Activated CD8-positive, alpha-beta T cell treated with anti-CD3 and anti-CD28 coated beads, Interleukin-2, amount 10 ng/mL, durations not matched to agents 7 days and 5 days (primary cell): Measurements from ENCODE around the gene RAB11FIP4. TPM values are rescaled to one million over a fixed set of nuclear protein-coding genes. Genes with fewer than 3 reads are reported as not detected.

Experiments
- ATAC-seq: fragments of 150-1000 bp; cut with Tn5 transposase; one replicate; pipeline ENCODE4 v1.10.0; 2021; ENCODE audit warnings: moderate library complexity
- CTCF ChIA-PET: fragments of 350-600 bp; sonication (Branson Sonifier 250); formaldehyde crosslinking; loops from one replicate; lab custom pipeline; 2021; ENCODE audit warnings: antibody characterized with exemption; lab: Charles Lee
- POLR2A ChIA-PET: fragments of 350-600 bp; sonication (Branson Sonifier 250); formaldehyde crosslinking; loops from one replicate; lab custom pipeline; 2021; ENCODE audit warnings: antibody characterized with exemption; lab: Charles Lee
- DNase-seq: peaks from one replicate; pipeline ENCODE4 v3.0.0-alpha.2; 2020
- H3K27ac Mint-ChIP-seq: one replicate; pipeline ENCODE4 v1.8.0; 2021; ENCODE audit warnings: mild to moderate bottlenecking, mixed read lengths
- H3K27me3 Mint-ChIP-seq: one replicate; pipeline ENCODE4 v1.8.0; 2021; ENCODE audit warnings: low read depth, mixed read lengths
- H3K36me3 Mint-ChIP-seq: one replicate; pipeline ENCODE4 v1.8.0; 2021; ENCODE audit warnings: low read depth, mixed read lengths
- H3K4me1 Mint-ChIP-seq: one replicate; pipeline ENCODE4 v1.8.0; 2021; ENCODE audit warnings: low read depth, mixed read lengths
- H3K4me3 Mint-ChIP-seq: one replicate; pipeline ENCODE4 v1.8.0; 2021; ENCODE audit warnings: mild to moderate bottlenecking, mixed read lengths
- H3K9me3 Mint-ChIP-seq: one replicate; pipeline ENCODE4 v1.8.0; 2022; ENCODE audit warnings: mixed read lengths; ENCODE audit not compliant: insufficient read depth
- total RNA-seq, 2 experiments: library from RNA; stranded (reverse); gene quantifications; one replicate each; pipeline ENCODE4 v1.2.3, GENCODE V29; 2021

Gene RAB11FIP4
- total RNA-seq, 2 experiments from 2014 or later = 36.0 to 38.0 TPM

DNA sequence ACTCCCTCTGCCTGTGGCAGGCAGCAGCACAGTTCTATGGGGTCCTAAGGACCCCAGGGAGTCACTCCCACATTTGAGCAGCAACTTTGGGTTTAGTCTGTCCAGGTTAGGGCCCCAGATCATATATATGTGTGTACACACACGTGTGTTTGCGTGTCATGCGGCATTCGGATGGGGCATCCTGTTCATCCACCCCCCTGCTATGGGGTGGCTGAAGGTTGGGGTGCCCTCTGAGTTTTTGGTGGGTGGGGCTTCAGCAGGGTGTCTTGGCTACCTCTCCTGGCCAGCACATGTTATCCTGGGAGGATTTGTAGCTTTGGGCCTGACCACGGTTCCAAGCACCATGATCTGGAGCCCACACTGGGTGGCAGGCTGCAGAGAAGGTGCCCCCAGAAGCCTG is 100.7 kb downstream of the RAB11FIP4 start:
- Mint-ChIP-seq H3K27ac (peak overlapping the region; percentile 98), H3K4me1 (peaks cover 83% of the 10 kb centered on the region), H3K36me3 (peaks cover 21% of the 10 kb centered on the region), H3K27me3 (no peaks in the 10 kb centered on the region), H3K9me3 (no peaks in the 10 kb centered on the region), H3K4me3 (peak overlapping the region; percentile 68)
- no peak for ATAC-seq
- CTCF ChIA-PET = interaction anchor here (1.4 to 6.6 kb wide), 2 partner anchors 17 to 55 kb away, joined by 4 to 66 read pairs; no protein-coding TSS in a partner anchor
- POLR2A ChIA-PET = interaction anchor here (1.1 to 9.1 kb wide), 2 partner anchors 18 to 61 kb away, joined by 5 to 129 read pairs; no protein-coding TSS in a partner anchor
- no peak for DNase-seq

DNA sequence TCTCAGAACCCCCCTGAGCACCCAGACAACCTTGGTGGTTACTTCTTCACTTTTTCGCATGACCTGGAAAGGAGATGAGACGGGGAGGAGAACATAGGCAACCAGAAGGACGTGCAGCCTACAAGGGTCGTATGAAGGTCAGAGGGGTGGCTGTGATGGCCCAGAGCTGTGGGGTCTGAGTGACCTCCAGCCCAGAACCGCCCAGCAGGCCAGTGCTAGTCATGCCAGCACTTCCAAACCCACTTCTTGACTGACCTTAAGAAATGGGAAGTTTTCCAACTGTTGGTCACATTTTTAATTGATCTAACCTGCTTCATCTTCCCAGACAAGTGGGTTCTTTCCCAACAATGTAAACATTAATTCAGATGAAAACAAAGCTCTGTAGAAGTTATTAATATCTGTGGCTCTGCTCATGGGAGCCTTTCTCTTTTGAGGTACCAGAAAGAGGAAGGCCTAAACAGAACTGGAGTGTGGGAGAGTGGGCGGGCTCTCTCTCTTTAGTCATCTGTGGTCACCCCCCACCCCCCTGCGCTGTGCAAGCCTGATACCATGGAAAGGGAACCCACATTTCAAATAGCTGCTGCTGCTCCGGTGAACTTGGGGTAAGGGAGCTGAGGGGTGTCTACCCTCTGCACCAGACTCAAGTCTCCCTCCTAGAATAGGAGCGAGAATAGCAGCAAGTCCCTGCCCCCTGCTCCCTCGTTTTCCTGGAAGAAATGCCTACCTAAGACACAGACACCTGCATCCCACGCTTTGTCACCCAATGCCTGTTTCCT is 101.6 kb downstream of the RAB11FIP4 start:
- peak overlapping the region; percentile 98 for H3K27ac Mint-ChIP-seq
- no peaks in the 10 kb centered on the region for H3K27me3 Mint-ChIP-seq
- ATAC-seq (peak; percentile 9), DNase-seq (peak; percentile 73)
- H3K4me3 Mint-ChIP-seq = peak overlapping the region; percentile 68
- H3K4me1 Mint-ChIP-seq = peaks cover 87% of the 10 kb centered on the region
- ChIA-PET CTCF (interaction anchor here (1.5 to 6.6 kb wide), 3 partner anchors 17 to 56 kb away, joined by 4 to 66 read pairs (median 8); no protein-coding TSS in a partner anchor), POLR2A (interaction anchor here (0.8 to 9.1 kb wide), 3 partner anchors 13 to 28 kb away, joined by 3 to 129 read pairs (median 10); no protein-coding TSS in a partner anchor)
- peaks cover 22% of the 10 kb centered on the region for H3K36me3 Mint-ChIP-seq
- no peaks in the 10 kb centered on the region for H3K9me3 Mint-ChIP-seq

DNA sequence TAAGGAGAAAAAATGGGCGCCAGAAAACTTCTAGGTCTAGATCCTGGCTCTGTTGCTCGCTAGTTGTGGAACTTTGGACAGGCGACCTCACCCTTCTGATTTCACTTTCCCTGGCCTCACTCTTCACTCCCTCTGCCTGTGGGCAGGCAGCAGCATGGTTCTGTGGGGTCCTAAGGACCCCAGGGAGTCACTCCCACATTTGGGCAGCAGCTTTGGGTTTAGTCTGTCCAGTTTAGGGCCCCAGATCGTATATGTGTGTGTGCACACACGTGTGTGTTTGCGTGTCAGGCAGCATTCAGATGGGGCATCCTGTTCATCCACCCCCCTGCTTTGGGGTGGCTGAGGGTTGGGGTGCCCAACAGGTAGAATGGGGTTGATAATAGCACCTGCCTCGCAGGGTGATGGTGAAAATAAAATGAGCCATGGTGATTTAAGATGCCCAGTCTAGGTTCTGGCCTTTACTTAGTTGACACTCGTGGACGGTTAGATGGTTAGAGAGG is 102.2 kb downstream of the RAB11FIP4 start:
- no peaks in the 10 kb centered on the region for H3K9me3 Mint-ChIP-seq
- peak overlapping the region; percentile 98 for H3K27ac Mint-ChIP-seq
- H3K4me1 Mint-ChIP-seq = peaks cover 93% of the 10 kb centered on the region
- peaks cover 22% of the 10 kb centered on the region for H3K36me3 Mint-ChIP-seq
- CTCF ChIA-PET = interaction anchor here (0.6 to 6.6 kb wide), 5 partner anchors 16 to 349 kb away, joined by 3 to 66 read pairs (median 4); no protein-coding TSS in a partner anchor
- H3K27me3 Mint-ChIP-seq = no peaks in the 10 kb centered on the region
- peak overlapping the region; percentile 68 for H3K4me3 Mint-ChIP-seq
- DNase-seq = peak; percentile 51
- peak; percentile 10 for ATAC-seq
- POLR2A ChIA-PET = interaction anchor here (0.8 to 9.1 kb wide), 3 partner anchors 12 to 27 kb away, joined by 3 to 129 read pairs (median 10); no protein-coding TSS in a partner anchor

DNA sequence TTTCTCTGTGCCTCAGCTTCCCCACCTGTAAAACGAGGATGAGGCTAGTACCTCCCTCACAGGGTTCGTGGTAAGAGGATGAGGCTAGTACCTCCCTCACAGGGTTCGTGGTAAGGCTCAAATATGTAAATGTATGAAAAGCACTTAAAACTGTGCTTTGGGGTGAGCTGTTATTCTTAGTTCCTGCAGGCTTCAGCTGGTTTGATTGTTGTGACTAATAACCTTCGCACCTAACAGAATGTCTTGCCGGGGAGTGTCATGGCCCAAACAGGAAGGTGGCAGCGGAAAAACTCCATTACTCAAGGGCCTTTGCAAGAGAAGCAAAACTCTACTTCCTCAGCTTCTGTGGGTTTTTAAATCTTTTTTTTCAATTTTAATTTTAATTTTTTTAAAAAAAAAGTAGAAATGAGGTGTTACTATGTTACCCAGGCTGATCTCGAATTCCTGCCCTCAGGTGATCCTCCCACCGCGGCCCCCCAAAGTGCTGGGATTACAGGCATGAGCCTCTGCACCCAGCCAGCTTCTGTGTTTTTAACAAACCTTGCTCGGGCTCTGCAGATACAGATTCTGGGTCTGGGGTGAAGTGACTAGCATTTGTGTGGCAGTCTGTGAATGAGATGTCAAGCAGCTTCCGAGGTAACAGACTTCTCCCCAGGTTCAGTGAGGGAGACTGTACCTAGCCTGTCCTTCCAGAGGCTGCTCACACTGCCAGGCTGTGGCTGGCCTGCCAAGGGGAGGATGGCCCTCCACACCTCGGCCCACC is 103.0 kb downstream of the RAB11FIP4 start:
- H3K4me3 Mint-ChIP-seq = peak overlapping the region; percentile 68
- H3K4me1 Mint-ChIP-seq = peaks cover 94% of the 10 kb centered on the region
- peaks cover 18% of the 10 kb centered on the region for H3K36me3 Mint-ChIP-seq
- ChIA-PET POLR2A (interaction anchor here (2.6 to 9.1 kb wide), 2 partner anchors 11 to 16 kb away, joined by 10 to 129 read pairs; no protein-coding TSS in a partner anchor), CTCF (interaction anchor here (0.6 to 6.6 kb wide), 7 partner anchors 12 to 348 kb away, joined by 3 to 66 read pairs (median 4); no protein-coding TSS in a partner anchor)
- H3K27me3 Mint-ChIP-seq = no peaks in the 10 kb centered on the region
- ATAC-seq (peak; percentile 74), DNase-seq (peak; percentile 83)
- H3K27ac Mint-ChIP-seq = peak overlapping the region; percentile 98
- no peaks in the 10 kb centered on the region for H3K9me3 Mint-ChIP-seq

DNA sequence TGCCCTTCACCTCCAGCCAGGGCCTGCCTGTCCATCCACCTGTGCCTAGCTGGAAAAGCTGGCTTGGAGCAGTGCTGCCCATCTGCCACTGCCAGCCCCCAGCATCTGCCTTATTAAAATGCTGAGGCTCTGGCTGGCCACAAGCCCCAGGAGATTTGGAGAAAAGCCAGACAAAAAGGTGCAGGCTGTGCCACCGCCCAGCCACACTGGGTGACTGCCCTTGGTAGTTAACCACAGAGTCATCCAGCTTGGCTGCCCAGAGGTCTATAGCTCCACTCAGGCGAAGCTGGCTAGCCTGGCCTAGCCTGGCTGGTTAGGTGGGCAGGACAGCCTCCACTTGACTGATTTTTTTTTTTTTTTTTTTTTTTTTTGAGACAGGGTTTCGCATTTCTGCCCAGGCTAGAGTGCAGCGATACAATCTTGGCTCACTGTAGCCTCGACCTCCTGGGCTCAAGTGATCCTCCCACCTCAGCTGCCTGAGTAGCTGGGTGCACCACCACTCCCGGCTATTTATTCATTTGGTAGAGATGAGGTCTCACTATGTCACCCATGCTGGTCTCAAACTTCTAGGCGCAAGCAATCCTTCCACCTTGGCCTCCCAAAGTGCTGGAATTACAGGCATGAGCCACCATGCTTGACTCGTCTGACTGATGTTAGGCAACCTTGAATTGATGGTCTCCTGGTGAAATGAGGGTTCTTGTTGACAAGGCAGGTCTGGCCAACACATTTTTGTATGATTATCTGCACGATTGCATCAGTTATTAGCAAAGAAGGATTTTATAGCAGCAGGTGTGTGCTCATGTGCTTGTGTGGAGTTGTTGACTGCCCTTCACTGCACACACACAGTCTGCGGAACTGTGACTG is 103.8 kb downstream of the RAB11FIP4 start:
- peaks cover 17% of the 10 kb centered on the region for H3K36me3 Mint-ChIP-seq
- H3K9me3 Mint-ChIP-seq = no peaks in the 10 kb centered on the region
- DNase-seq (no peak), ATAC-seq (no peak)
- peak overlapping the region; percentile 98 for H3K27ac Mint-ChIP-seq
- no peaks in the 10 kb centered on the region for H3K27me3 Mint-ChIP-seq
- peak overlapping the region; percentile 64 for H3K4me3 Mint-ChIP-seq
- ChIA-PET POLR2A (interaction anchor here (2.6 to 9.1 kb wide), 2 partner anchors 10 to 15 kb away, joined by 10 to 129 read pairs; no protein-coding TSS in a partner anchor), CTCF (interaction anchor here (0.6 to 6.6 kb wide), 5 partner anchors 12 to 352 kb away, joined by 3 to 66 read pairs (median 5); no protein-coding TSS in a partner anchor)
- H3K4me1 Mint-ChIP-seq = peaks cover 94% of the 10 kb centered on the region

DNA sequence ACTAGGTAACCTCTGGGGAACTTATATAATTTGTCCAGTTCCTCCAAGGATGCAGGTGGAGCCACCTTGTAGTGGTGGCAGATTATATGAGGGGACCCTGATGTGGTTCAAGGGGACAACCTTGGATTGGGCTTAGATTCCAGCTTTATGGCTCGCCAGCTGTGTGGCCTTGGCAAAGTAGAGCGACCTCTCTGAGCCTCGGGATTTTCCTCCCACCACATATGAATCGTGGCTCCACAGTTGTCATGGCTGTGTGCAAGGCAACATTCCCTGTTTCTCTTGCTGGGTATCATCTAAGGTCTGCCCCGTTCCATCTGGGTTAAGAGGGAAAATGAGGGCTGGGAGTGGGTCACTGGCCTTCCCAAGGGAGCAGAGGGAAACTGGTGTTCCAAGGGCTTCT is 104.6 kb downstream of the RAB11FIP4 start:
- Mint-ChIP-seq H3K9me3 (no peaks in the 10 kb centered on the region), H3K36me3 (peaks cover 13% of the 10 kb centered on the region), H3K27me3 (no peaks in the 10 kb centered on the region), H3K27ac (peak overlapping the region; percentile 46), H3K4me1 (peaks cover 90% of the 10 kb centered on the region), H3K4me3 (no peak overlapping the region)
- no peak for DNase-seq
- POLR2A ChIA-PET = interaction anchor here (1.5 to 9.1 kb wide), 2 partner anchors 8 to 14 kb away, joined by 3 to 129 read pairs; no protein-coding TSS in a partner anchor
- CTCF ChIA-PET = interaction anchor here (6.6 kb wide), 1 partner anchor 14 kb away, joined by 66 read pairs; no protein-coding TSS in a partner anchor
- ATAC-seq = no peak

DNA sequence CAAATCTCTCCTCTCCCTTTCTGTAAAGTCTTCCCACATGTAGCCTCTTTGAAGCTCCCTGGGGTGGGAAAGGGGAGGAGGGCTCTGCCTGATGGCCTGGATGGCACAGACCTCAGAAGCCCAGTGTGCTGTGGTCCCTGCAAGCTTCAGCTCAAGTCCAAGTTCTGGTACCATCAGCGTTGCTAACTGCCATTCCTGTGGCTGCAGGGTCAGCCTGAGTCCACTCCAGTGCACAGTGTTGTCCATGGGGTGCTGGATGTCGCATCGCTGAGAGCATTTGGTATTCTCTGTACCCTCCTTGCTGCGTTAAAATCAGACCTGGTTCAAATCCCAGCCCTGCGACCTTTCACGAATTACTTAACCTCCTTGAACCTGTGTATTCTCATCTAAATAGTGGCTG is 105.1 kb downstream of the RAB11FIP4 start:
- POLR2A ChIA-PET = interaction anchor here (1.5 kb wide), 1 partner anchor 9 kb away, joined by 3 read pairs; no protein-coding TSS in a partner anchor
- CTCF ChIA-PET = interaction anchor here (6.6 kb wide), 1 partner anchor 13 kb away, joined by 66 read pairs; no protein-coding TSS in a partner anchor
- Mint-ChIP-seq H3K4me3 (no peak overlapping the region), H3K9me3 (no peaks in the 10 kb centered on the region), H3K27me3 (no peaks in the 10 kb centered on the region), H3K27ac (peak overlapping the region; percentile 46), H3K36me3 (peaks cover 9% of the 10 kb centered on the region), H3K4me1 (peaks cover 86% of the 10 kb centered on the region)
- ATAC-seq (no peak), DNase-seq (no peak)

DNA sequence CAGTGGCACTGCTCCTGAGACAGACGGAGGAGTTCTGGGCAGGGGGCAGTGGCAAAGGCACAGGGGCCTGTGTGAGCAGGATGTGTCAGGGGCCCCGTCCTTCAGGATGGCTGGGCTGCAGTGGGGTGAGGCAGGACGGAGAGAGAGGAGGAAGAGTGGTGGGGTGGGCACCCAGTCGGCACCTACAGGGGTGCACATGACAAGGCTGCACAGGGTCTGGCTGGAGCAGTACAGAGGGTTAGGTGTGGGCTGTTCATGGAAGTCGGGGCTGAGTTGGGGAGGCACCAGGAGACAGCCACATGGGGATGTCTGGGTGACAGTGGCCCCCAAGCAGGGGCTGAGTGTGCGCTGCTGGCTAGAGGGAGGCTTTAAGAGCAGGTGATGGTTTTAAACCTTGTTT is 106.0 kb downstream of the RAB11FIP4 start:
- ChIA-PET POLR2A (interaction anchor here (1.1 to 2.7 kb wide), 4 partner anchors 8 to 13 kb away, joined by 3 to 12 read pairs (median 6); no protein-coding TSS in a partner anchor), CTCF (interaction anchor here (3.0 to 6.6 kb wide), 2 partner anchors 12 kb away, joined by 37 to 66 read pairs; no protein-coding TSS in a partner anchor)
- H3K9me3 Mint-ChIP-seq = no peaks in the 10 kb centered on the region
- H3K4me3 Mint-ChIP-seq = no peak overlapping the region
- peak overlapping the region; percentile 62 for H3K27ac Mint-ChIP-seq
- DNase-seq (no peak), ATAC-seq (no peak)
- peaks cover 80% of the 10 kb centered on the region for H3K4me1 Mint-ChIP-seq
- no peaks in the 10 kb centered on the region for H3K27me3 Mint-ChIP-seq
- peaks cover 9% of the 10 kb centered on the region for H3K36me3 Mint-ChIP-seq

DNA sequence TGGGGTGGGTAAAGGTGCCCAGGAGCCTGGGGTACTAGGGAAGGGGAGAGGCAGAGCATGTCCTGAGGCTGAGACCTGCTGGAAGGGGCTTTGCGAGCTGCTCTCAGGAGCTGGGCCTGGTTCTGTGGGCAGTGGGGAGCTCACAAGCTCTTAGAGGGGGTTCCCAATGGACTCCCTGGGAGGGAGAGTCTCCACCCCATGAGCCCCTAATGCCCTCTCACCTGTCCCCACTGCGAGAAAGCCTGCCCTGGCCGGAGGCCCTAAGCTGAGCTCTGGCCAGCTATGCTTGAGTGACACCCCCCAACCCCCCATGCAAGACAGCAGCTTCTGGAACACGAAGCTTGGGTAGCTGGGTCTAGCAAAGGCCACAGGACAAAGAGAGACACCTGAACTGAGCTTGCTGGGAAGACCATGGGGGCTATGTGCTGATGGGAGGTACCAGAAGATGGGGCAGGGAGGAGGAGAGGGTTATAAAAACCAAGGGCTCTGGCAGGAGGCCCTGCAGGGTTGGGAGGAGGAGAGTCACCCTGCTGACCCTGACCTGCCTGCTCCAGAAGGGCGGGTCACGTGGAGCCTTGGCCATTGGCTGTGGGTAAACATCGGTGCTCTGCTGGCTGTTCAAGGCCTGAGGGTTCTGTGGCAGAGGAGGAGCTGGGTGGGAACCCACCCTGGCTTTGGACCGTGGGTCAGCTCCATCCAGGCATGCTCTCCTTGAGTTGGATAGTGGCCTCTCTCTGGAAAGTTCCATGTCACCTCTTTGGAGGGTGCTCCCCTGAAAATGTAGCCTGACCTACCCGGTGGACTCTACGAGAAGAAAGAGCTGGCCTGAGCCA is 106.7 kb downstream of the RAB11FIP4 start:
- DNase-seq (no peak), ATAC-seq (no peak)
- ChIA-PET CTCF (interaction anchor here (0.7 to 3.0 kb wide), 3 partner anchors 11 to 61 kb away, joined by 3 to 37 read pairs (median 6); no protein-coding TSS in a partner anchor), POLR2A (interaction anchor here (1.1 to 2.7 kb wide), 3 partner anchors 8 to 12 kb away, joined by 4 to 12 read pairs (median 8); no protein-coding TSS in a partner anchor)
- peak overlapping the region; percentile 62 for H3K27ac Mint-ChIP-seq
- no peaks in the 10 kb centered on the region for H3K27me3 Mint-ChIP-seq
- no peak overlapping the region for H3K4me3 Mint-ChIP-seq
- H3K9me3 Mint-ChIP-seq = no peaks in the 10 kb centered on the region
- H3K4me1 Mint-ChIP-seq = peaks cover 72% of the 10 kb centered on the region
- peaks cover 10% of the 10 kb centered on the region for H3K36me3 Mint-ChIP-seq
